Subcutaneous adipose tissue (tissue), 4 donors: ENCODE measurements around the gene TROAP. TPM values are rescaled to one million over a fixed set of nuclear protein-coding genes. Genes with fewer than 3 reads are reported as not detected.

ENCODE experiments used
- CTCF ChIP-seq: fragments of 450-650 bp; IDR thresholded peaks from one replicate; pipeline ENCODE4 v1.5.1; 2016; ENCODE audit warnings: low read depth, mild to moderate bottlenecking, control low read depth, antibody characterized with exemption, moderate library complexity
- total RNA-seq, 4 donors: library from RNA; depleted of rRNA; stranded (reverse); fragments of >200 nt; gene quantifications; one replicate each; pipeline ENCODE4 v1.1.0, GENCODE V29; 2016

The TROAP gene
- total RNA-seq, 4 donors from 2014 or later = 0.16 to 2.0 (median 0.88) TPM; not detected in 1

GRCh38 chr12:49322367-49322707 lies 718 bp upstream of the TROAP start:
- TF ChIP-seq CTCF = no peak

- TF ChIP-seq CTCF = no peak
These were observed 556 bp downstream of the TROAP start for GRCh38 chr12:49323524-49324097.

GRCh38 chr12:49325606-49326005 lies 2.6 kb downstream of the TROAP start:
- no peak for TF ChIP-seq CTCF

- no peak for TF ChIP-seq CTCF
These were observed 4.3 kb downstream of the TROAP start for GRCh38 chr12:49327368-49327767.

GRCh38 chr12:49327887-49328286 lies 4.8 kb downstream of the TROAP start:
- TF ChIP-seq CTCF = no peak

- TF ChIP-seq CTCF = no peak
These were observed 5.8 kb downstream of the TROAP start for GRCh38 chr12:49328816-49329215.

- TF ChIP-seq CTCF = no peak
These were observed 7.1 kb downstream of the TROAP start for GRCh38 chr12:49330032-49330619.
